NCI-H345 treated with DMSO at 0.1 percent for 48 hours (cell line): Measurements from ENCODE around the gene THOC5.
A peak's percentile ranks its signal among the peaks of the same experiment; 100 is the strongest.

Experiments used
- DNase-seq: peaks from one replicate; lab custom pipeline; 2025; ENCODE audit not compliant: unreplicated experiment; lab: John Stamatoyannopoulos, UW

The THOC5 gene

GRCh38 chr22:29478326-29479276 lies 75.0 kb downstream of the THOC5 start:
- no peak for DNase-seq

GRCh38 chr22:29477723-29478318 lies 75.7 kb downstream of the THOC5 start:
- no peak for DNase-seq

GRCh38 chr22:29476116-29476515 lies 77.4 kb downstream of the THOC5 start:
- DNase-seq: no peak

GRCh38 chr22:29475550-29475949 lies 78.0 kb downstream of the THOC5 start:
- DNase-seq: no peak

- DNase-seq: no peak
These were observed 80.6 kb downstream of the THOC5 start for GRCh38 chr22:29473001-29473400.

- peak; percentile 23 for DNase-seq
These were observed 83.2 kb downstream of the THOC5 start for GRCh38 chr22:29470159-29470855.

DNA sequence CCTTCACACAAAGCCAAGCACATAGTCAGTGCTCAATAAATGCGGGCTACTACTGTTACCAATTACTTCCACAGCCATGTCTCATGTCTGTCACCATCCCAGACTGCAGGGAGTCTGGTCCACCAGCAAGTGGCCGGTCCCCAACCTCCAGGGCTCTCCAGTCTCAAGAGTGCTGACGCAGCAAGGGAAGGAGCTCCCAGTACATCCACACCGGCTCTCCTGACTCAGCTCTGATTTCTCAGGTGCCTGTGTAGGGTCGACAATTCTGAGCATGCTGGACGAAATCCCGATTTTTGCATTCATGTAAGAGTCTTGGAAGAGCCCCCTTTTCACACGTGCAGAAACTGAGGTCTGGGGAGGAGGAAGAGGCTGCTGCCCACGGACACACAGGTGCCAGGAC lies 83.8 kb downstream of the THOC5 start:
- no peak for DNase-seq

GRCh38 chr22:29464581-29464980 lies 89.0 kb downstream of the THOC5 start:
- no peak for DNase-seq

DNA sequence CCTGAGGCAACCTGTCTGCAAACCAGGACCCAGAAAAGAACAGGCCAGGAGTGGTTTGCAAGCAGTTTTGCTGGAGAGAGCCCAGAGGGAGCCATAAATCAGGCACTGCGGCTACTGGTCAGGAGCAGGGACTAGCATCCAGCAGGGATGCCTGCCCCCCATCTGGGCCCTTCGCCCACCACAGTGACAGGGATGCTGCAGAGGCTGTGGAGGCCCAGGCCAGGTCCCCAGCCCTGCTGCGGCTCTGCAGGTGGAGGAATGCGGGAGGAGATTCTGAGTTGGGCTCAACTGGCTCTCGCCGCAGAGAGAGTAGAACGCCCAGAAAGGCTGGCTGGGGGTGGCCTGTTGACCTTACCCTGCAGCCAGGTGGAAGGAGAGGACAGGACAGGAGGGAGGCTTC lies 89.9 kb downstream of the THOC5 start:
- DNase-seq: no peak

DNA sequence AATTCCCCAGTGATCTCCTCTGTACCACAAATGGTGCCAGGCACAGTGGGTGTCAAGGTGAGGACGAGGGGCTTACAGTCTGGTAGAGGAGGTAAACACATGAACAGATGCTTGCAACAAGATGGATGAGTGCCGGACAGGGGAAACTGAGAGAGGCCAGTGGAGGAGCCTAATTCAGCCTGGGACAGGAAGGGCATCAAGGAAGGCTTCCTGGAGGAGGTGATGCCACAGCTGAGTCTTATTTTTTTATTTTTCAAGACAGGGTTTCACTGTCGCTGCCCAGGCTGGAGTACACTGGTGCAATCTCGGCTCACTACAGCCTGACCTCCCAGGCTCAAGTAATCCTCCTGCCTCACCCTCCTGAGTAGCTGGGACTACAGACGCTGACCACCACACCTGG lies 92.3 kb downstream of the THOC5 start:
- DNase-seq: no peak

- no peak for DNase-seq
These were observed 93.8 kb downstream of the THOC5 start for GRCh38 chr22:29459773-29460172.

DNA sequence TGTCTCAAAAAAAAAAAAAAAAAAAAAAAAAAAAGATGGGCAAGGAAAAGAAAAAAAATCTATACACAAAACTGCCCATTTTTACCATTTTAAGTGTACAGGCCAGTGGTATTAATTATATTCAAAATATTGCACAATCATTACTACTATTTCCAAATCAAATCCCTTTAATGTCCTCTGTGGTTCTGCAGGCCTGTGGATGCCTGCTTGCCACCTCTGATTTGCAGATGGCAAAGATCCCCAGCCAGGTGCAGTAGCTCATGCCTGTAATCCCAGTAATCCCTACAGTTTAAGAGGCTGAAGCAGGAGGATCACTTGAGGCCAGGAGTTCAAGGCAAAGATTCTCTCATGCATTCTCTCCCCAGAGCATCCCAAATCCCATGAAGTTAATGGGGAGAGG lies 95.0 kb downstream of the THOC5 start:
- DNase-seq: no peak

- DNase-seq: no peak
These were observed 95.8 kb downstream of the THOC5 start for GRCh38 chr22:29457730-29458129.

GRCh38 chr22:29456211-29456671 lies 97.3 kb downstream of the THOC5 start:
- DNase-seq: no peak
